IPS-20b (cell line): Measurements from ENCODE around the gene RYR1.
"Not testable (repeated sequence)": the region's sequence is repeated elsewhere in the genome, so short reads cannot be mapped to it uniquely, and the experiment has no call there.

Experiments used
- H3K27ac ChIP-seq: one replicate; pipeline ENCODE4 v1.5.1; 2013; ENCODE audit warnings: low read length
- H3K27me3 ChIP-seq: 2 replicates; pipeline ENCODE4 v1.6.1; 2013; ENCODE audit warnings: mild to moderate bottlenecking, low read length, inconsistent platforms; ENCODE audit not compliant: insufficient read depth
- H3K36me3 ChIP-seq: 2 replicates; pipeline ENCODE4 v1.6.1; 2013; ENCODE audit warnings: low read depth, mild to moderate bottlenecking, inconsistent platforms, low read length, moderate library complexity; ENCODE audit not compliant: insufficient read depth
- H3K4me1 ChIP-seq: 2 replicates; pipeline ENCODE4 v1.6.1; 2013; ENCODE audit warnings: mild to moderate bottlenecking, control low read depth, inconsistent platforms, low read length, moderate library complexity; ENCODE audit not compliant: insufficient read depth
- H3K4me3 ChIP-seq: 2 replicates; pipeline ENCODE4 v1.5.1; 2013; ENCODE audit warnings: mild to moderate bottlenecking, low read length, inconsistent platforms
- H3K9ac ChIP-seq: 2 replicates; pipeline ENCODE4 v1.6.1; 2013; ENCODE audit warnings: low read depth, mild to moderate bottlenecking, inconsistent platforms, low read length, moderate library complexity
- H3K9me3 ChIP-seq: 2 replicates; pipeline ENCODE4 v1.6.1; 2013; ENCODE audit warnings: mild to moderate bottlenecking, low read depth, low read length, inconsistent platforms; ENCODE audit not compliant: insufficient read depth

The RYR1 gene

GRCh38 chr19:38539751-38540150, 106.3 kb downstream of the RYR1 start:
- H3K9me3 ChIP-seq: peaks cover 10% of the 10 kb centered on the region
- H3K27me3 ChIP-seq: no peaks in the 10 kb centered on the region
- H3K36me3 ChIP-seq: peaks cover 27% of the 10 kb centered on the region
- no peak overlapping the region for H3K4me3 ChIP-seq
- H3K27ac ChIP-seq: no peak overlapping the region
- H3K4me1 ChIP-seq: no peaks in the 10 kb centered on the region
- H3K9ac ChIP-seq: no peak overlapping the region

DNA sequence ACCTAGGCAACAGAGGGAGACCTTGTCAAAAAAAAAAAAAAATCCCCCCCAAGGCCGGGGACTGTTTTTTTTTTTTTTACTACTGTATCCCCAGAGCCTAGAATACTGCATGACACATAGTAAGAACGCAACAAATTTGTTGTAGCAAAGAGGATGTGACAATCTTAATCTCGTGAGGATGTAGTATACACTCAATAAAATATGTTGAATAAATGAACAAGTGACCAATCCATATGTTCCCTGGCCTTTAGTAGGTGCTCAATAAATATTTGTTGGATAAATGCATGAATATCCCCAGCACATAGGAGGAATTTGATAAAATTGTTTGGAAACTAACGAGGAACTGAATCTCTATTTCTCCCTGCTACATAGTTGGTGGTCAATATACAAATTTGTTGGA, 108.5 kb downstream of the RYR1 start:
- H3K9me3 ChIP-seq: no peaks in the 10 kb centered on the region
- H3K27ac ChIP-seq: no peak overlapping the region
- H3K36me3 ChIP-seq: peaks cover 9% of the 10 kb centered on the region; the same call in 1 of the 2 replicates
- no peak overlapping the region for H3K9ac ChIP-seq
- no peaks in the 10 kb centered on the region for H3K4me1 ChIP-seq
- no peaks in the 10 kb centered on the region for H3K27me3 ChIP-seq
- no peak overlapping the region for H3K4me3 ChIP-seq

GRCh38 chr19:38543286-38543806, 109.9 kb downstream of the RYR1 start:
- Histone ChIP-seq H3K36me3 (peaks cover 8% of the 10 kb centered on the region; the same call in 1 of the 2 replicates), H3K4me1 (no peaks in the 10 kb centered on the region), H3K9me3 (no peaks in the 10 kb centered on the region), H3K9ac (no peak overlapping the region), H3K27ac (no peak overlapping the region), H3K4me3 (no peak overlapping the region), H3K27me3 (no peaks in the 10 kb centered on the region)

GRCh38 chr19:38543807-38544568, 110.5 kb downstream of the RYR1 start:
- H3K36me3 ChIP-seq: peaks cover 6% of the 10 kb centered on the region
- no peak overlapping the region for H3K27ac ChIP-seq
- no peak overlapping the region for H3K9ac ChIP-seq
- no peaks in the 10 kb centered on the region for H3K9me3 ChIP-seq
- H3K4me3 ChIP-seq: no peak overlapping the region
- H3K4me1 ChIP-seq: no peaks in the 10 kb centered on the region
- no peaks in the 10 kb centered on the region for H3K27me3 ChIP-seq

GRCh38 chr19:38544569-38545315, 111.3 kb downstream of the RYR1 start:
- H3K4me1 ChIP-seq: no peaks in the 10 kb centered on the region
- no peak overlapping the region for H3K4me3 ChIP-seq
- H3K9me3 ChIP-seq: no peaks in the 10 kb centered on the region
- no peak overlapping the region for H3K9ac ChIP-seq
- H3K36me3 ChIP-seq: peaks cover 7% of the 10 kb centered on the region
- H3K27ac ChIP-seq: no peak overlapping the region
- H3K27me3 ChIP-seq: no peaks in the 10 kb centered on the region

GRCh38 chr19:38545596-38545995, 112.1 kb downstream of the RYR1 start:
- H3K27me3 ChIP-seq: no peaks in the 10 kb centered on the region
- no peak overlapping the region for H3K9ac ChIP-seq
- H3K36me3 ChIP-seq: peaks cover 7% of the 10 kb centered on the region
- no peak overlapping the region for H3K4me3 ChIP-seq
- no peak overlapping the region for H3K27ac ChIP-seq
- no peaks in the 10 kb centered on the region for H3K9me3 ChIP-seq
- no peaks in the 10 kb centered on the region for H3K4me1 ChIP-seq

DNA sequence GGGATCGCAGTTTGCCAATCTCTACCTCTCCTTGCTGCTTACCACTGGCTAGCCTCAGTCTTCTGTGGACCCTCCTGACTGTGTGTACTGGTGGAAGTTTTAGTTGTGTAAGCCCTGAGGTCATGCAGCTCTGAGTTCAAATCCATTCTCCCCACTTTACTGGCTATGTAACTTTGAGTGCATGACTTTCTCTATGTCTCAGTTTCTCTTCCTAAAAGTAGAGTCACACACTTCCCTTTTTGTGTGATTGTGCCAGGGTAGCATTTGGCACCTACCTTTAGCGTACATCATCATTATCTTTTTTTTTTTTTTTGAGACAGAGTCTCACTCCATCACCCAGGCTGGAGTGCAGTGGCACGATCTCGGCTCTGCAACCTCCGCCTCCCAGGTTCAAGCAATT, 113.9 kb downstream of the RYR1 start:
- Histone ChIP-seq H3K4me3 (no peak overlapping the region), H3K9ac (no peak overlapping the region), H3K36me3 (peaks cover 8% of the 10 kb centered on the region), H3K27ac (no peak overlapping the region), H3K27me3 (no peaks in the 10 kb centered on the region), H3K4me1 (no peaks in the 10 kb centered on the region), H3K9me3 (no peaks in the 10 kb centered on the region)

DNA sequence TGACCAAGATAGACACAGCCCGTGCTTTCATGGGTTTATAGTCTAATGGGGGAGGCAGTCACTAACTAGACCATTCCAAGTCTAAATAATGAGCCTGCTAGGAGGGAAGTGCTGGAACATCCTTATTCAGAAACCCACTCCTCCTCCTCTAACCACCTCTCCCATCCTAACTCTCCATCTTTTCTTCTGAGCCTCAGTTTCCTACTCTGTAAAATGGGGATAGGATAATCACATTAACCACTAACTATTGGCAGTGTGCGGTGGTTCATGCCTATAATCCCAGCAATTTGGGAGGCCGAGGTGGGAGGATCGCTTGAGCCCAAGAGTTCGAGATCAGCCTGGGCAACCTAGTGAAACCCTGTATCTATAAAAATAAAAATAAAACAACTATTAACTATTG, 115.6 kb downstream of the RYR1 start:
- H3K9me3 ChIP-seq: no peaks in the 10 kb centered on the region
- no peak overlapping the region for H3K27ac ChIP-seq
- no peaks in the 10 kb centered on the region for H3K27me3 ChIP-seq

DNA sequence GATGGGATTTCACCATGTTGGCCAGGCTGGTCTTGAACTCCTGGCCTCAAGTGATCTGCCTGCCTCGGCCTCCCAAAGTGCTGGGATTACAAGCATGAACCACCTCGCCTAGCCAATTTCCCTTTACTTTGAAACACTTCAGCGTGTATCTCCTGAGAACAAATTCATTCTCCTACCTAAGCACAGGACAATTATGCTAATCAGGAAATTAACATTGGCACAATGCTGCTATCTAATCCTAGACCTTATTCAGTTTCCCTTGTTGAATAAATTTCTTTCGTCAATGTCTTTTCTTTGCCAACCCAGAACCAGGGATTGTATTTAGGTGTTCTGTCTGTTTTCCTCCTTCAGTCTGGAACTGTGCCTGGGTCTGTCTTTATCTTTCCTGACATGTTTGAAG, 116.5 kb downstream of the RYR1 start:
- no peak overlapping the region for H3K4me3 ChIP-seq
- no peaks in the 10 kb centered on the region for H3K27me3 ChIP-seq
- H3K36me3 ChIP-seq: peaks cover 19% of the 10 kb centered on the region
- H3K9me3 ChIP-seq: no peaks in the 10 kb centered on the region
- H3K27ac ChIP-seq: no peak overlapping the region
- no peak overlapping the region for H3K9ac ChIP-seq
- no peaks in the 10 kb centered on the region for H3K4me1 ChIP-seq

More for the DNA sequence above, 115.6 kb downstream of the RYR1 start:
- Histone ChIP-seq H3K4me1 (no peaks in the 10 kb centered on the region), H3K9ac (no peak overlapping the region), H3K36me3 (peaks cover 19% of the 10 kb centered on the region), H3K4me3 (no peak overlapping the region)

GRCh38 chr19:38550376-38550775, 116.9 kb downstream of the RYR1 start:
- Histone ChIP-seq H3K27me3 (no peaks in the 10 kb centered on the region), H3K36me3 (peaks cover 19% of the 10 kb centered on the region), H3K4me1 (no peaks in the 10 kb centered on the region), H3K4me3 (no peak overlapping the region), H3K9ac (no peak overlapping the region), H3K9me3 (no peaks in the 10 kb centered on the region), H3K27ac (no peak overlapping the region)

GRCh38 chr19:38551450-38551813, 117.9 kb downstream of the RYR1 start:
- no peaks in the 10 kb centered on the region for H3K4me1 ChIP-seq
- no peak overlapping the region for H3K27ac ChIP-seq
- no peaks in the 10 kb centered on the region for H3K27me3 ChIP-seq
- no peak overlapping the region for H3K9ac ChIP-seq
- H3K36me3 ChIP-seq: peaks cover 19% of the 10 kb centered on the region
- H3K4me3 ChIP-seq: no peak overlapping the region
- no peaks in the 10 kb centered on the region for H3K9me3 ChIP-seq

GRCh38 chr19:38553239-38553638, 119.7 kb downstream of the RYR1 start:
- not testable (repeated sequence) for H3K27ac ChIP-seq, H3K27me3 ChIP-seq, H3K4me1 ChIP-seq, H3K9ac ChIP-seq, H3K9me3 ChIP-seq, H3K4me3 ChIP-seq
- H3K36me3 ChIP-seq: peaks cover 19% of the 10 kb centered on the region
